NCI-H524 treated with DMSO at 0.1 percent for 48 hours (cell line): Measurements from ENCODE around the gene FLAD1.

Source experiments
- DNase-seq: peaks from one replicate; lab custom pipeline; 2025; lab: John Stamatoyannopoulos, UW

The FLAD1 gene

DNA sequence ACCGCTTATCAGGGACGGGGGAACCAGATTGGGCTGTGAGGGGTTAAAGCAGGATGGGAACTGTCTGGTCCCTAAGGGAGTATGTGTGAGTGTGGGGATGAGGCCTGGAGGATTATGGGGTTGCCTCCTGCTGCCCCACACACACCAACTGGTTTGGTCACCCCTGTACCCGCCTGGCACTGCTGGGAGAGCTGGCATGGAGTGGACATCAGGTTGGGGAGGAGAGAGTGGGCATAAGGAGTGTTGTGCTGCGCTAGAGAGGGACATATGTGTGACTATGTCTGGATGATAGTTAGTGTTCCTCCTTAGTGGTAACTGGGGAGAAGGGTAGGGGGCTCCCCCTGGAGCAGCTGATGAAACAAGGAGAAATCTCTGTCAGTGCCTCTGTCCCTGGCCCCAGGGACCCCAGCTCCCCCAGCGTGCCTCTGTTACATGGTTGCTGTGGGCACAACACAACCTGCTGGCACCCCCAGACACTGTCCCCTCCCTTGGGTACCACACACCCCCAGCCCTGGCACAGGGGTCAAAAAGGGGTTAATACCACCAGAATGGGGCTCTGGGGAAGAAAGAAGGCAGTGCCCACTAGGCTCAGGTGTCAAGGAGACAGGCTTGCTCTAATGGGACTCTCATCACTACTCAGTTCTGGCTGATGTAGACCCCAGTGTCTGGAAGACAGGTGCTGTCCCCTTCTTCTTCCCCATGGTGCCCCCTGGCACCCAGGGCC is 21.4 kb downstream of the FLAD1 start:
- DNase-seq = no peak

DNA sequence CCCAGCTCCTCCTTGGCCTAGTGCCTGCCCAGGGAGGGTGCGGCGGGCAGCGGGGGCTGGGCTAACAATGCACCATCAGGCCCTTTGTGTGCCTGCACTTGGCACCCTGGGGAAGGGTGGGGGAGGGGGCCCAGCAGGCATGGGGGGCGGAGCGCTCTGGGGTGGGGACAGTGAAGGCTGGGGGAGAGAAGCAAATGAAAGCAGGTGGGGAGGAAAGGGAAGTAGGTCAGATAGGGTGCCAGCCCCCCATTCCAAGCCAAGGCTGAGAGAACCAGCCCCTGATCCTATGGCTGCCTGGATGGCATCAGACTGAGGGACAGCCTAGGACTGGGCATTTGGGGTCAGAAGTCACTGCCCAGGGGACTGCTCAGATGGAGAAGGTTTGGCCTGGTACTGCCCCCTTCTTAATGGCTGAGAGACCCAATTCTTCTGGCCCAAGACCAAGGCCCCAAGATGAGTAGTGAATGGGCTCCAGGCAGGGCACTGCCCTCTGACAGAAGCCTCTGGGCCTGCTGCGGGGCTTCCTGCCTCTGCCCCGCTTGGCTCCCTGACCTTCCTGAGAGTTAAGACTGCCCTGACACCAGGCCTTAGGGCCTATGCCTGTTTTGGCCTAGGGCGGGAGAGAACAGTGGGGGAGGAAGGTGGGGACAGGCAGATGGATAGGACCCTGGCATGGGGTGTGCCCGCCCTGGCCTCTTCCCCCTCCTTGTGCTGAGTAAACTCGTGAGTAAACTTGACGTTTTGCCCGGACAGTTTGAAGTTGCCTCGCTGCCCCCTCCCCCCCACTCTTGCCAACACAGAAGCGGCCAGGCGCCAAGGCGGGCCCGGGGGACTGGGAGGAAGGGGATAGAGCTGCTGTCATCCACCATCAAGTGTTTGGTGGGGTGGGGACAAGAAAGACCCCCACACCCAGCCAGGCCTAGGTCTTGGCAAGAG is 22.2 kb downstream of the FLAD1 start:
- no peak for DNase-seq

DNA sequence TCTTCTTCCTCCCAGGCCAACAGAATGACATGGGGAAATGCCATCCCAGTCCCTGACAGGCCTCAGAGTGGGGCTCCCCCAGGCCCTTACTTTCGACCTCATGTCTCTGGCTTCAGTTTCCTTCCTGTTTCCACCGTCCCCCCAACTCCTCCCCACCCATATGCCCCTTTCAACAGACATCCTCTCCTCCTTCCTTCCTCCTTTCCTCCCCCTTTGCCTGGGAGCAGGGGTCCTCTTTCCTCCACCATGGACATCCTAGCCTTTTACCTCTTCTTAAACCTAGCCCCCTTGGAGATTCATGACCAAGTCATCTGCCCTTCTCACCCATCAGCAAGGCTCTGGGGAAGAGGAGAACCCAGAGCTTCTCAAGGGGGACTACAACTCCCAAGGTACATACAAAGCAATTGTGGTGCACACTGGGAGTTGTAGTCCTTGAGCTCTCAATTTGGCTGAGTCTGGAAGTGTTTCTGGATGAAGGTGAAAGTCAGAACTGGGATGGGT is 23.5 kb downstream of the FLAD1 start:
- DNase-seq = no peak

DNA sequence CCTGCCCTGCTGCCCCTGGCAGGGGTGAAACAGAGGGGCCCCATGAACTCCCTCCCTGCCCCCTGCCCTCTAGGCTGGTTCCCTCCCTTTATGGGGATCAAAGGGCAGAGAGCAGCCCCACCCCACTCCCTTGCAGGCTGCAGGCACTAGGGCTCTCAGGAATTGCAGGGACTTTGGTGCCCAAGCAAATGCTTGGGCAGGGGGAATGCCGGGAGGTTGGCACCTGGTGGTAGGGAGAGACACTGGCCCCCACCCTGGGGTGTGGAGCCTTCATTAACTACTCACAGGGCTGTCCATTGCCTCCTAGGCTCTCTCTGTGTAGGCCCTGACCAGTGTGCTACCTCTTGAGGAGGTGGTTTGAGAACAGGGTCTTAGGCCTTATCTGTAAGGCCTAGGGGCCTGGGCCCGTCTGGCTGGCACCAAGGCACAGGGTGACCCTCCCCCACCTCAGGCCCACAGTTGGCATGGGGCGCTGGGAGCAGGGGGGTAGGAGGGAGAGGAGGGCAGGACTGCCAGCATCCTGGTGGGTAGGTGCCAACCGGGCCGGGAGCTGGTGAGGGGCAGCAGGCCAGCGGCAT is 24.2 kb downstream of the FLAD1 start:
- DNase-seq = no peak

DNA sequence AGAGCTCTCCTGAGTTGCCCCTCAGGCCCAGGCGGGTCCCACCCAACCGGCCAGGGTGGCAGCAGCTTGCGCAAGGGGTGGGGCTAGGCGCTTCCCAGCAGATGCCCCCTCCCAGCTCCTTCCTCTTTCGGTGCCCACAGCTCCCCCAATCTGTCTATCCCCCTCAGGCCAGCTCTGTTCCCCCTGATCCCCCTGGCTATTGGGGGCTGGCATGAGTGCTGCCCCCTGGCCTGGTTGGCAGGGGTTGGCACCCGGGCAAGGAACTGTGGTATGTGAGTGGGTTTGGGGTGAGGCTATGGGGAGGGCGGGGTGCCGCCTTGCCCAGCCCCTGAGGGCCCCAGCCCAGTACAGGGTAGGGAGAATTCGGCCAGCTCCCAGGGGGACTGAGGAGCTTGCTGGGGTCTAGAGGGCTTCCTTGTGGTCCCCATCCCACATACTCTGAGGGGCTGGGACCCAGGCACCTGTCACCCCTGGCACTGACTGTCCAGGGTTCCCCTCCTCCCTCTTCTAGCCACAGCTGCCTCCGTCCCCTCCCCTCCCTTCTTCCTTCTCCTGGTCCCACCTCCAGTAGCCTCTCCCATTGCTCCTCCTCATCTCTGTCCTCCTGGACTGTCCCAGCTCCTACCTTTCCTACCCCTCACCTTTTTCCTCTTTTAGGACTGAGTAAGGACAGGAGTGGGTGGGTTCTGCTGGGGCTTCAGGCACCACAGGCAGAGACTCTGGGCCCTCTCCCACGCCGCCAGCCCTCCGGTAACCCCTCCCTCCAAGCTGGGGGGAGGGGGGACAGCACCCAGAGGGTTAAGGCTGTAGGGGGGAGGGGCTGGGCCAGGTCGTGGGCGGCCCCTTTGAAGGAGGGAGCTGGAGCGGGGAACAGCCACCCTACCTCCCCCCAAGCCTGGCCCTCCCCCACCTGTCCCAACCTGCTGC is 25.1 kb downstream of the FLAD1 start:
- DNase-seq = no peak

DNA sequence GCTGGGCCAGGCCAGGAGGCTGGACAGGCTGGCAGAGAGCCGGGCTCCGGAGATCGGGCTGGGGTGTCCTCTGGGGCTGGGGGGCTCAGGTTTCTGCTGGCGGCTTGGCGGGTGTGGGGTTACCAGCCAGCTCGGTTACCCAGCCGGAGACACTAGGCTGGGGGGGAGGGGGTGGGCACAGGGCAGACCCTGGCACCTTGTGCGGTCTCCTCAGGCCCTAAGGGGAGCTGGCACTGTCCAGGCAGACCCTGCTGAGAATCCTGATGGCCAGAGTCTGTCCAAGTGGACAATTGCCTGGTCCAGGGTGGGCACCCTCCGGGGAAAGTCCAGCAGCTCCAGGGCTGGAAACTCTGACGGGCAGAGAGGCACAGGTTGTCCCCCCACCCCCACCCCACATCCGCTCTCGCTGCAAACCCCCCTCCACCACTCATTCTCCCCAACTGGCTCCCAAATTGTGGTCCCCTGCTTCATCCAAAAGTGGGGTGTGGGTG is 26.1 kb downstream of the FLAD1 start:
- DNase-seq = no peak

DNA sequence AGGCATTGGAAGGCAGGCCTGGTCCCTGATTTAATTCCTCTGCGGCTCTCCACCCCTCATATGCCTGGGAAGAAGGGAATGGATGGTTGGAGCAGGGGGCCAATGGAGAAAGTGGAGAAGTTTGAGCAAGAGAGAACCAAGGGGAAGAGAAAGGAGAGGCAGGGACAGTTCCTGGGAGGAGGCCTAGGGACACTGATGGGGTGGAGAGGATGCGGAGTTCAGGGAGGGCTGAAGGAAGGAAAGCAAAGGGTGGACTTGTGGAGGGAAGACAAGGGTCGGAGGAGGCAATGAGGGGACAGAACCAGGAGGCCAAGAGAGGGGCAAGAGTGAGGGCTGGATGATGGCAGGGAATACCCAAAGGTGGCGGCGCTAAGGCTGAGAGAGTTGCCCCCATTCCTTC is 26.6 kb downstream of the FLAD1 start:
- no peak for DNase-seq

DNA sequence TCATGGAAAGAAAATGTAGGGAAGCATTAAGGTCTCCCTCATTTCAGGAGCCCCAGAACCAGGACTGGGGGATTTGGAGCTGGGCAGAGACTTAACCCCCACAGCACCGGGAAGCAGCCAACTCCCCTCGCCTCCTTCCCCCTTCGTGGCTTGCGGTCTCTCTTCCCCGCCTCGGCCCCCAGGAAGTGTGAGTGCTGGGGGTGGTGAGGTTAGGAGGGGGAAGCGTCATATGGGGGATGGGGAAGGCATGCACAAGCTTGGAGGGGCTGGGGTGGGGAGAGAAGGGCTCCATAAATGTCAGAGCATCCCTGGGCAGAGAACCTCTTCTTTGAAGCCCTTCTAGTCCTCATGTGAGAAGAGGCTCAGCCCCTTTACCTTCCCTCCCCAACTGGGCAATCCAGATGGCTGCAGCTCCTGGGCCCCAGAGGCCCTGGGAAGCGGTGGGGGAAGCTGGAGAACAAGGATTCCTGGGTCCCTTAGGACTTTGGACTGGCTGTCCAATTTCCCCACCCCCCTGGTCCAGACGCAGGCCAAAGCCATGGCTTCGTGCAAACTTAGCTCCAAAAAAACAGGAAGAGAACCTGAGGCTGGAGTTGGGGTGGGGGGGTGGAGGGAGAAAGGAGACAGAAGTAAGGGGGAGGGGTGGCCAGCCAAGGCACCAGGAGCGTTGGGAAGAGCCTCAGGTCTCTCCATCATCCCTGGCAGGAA is 27.2 kb downstream of the FLAD1 start:
- DNase-seq = no peak

DNA sequence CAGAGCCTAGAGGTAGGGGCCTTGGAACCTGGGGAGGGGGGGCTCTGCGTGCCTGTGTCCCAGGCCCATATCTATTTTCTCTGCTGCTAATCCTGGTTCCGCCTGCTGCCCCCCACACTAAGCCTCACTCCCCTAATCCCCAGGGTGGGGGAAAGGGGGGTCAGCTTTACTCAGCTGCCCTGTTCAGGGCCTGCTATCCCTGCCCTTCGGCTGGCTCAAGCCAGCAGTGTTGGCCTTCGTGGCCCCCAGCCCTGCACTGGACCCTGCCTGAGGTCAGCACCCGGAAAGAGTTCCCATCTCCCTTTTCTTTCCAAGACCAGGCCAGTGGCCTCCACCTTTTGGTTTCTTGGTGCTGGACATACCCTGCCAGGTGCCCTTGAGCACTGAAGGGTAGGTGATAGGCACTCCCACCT is 27.9 kb downstream of the FLAD1 start:
- DNase-seq = no peak

DNA sequence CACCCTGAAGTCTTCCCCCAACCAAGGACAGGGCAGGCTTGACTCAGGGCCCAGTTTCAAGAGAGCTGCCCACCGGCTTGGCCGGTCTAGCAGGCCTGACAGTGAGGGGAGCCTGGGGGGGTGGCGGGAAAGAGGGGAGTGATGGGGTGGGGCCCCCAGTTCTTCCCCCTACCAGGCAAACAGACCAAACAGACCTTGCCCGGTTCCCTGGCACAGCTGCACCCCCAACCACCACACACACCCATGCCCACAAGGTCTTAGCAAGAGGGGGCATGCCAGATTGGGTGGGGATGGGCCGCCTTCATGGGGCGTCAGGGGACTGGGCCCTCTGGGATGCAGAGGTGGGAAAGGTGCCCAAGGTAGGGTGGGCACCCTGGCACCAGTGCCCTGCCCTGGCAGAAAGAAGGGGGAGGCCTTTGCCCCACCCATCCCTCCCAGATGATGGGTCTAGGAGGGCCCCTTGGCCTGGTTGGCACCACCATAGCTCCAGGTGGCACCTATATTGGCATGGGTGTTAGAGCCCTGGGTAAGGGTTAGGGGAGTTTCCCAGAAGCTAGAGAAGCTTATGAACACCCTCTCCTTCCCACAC is 28.4 kb downstream of the FLAD1 start:
- DNase-seq = no peak

DNA sequence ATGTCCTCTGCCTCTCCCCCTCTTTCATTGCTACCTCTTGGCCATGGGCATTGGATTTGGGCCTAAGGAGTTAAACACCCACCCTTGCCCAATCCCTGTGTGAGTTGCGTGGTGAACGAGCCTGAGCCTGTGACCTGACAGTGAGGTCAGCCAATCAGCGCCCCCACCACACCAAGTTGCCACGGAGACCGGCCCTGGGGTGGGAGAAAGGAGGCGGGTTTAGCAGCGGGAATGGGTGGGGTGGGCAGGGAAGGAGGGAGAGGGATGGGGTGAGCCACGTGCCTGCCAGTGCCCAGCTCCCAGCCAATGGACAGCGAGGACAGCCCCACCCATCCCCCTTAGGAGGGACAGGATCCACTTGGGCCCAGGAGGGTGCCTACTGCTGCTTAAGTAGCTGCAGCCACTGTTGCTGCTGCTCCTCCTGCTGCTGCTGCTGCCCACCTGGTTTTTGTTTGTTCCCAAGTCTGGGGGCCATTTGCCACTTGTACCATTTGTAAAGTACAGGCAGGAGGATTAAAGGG is 28.9 kb downstream of the FLAD1 start:
- DNase-seq = peak; percentile 91

DNA sequence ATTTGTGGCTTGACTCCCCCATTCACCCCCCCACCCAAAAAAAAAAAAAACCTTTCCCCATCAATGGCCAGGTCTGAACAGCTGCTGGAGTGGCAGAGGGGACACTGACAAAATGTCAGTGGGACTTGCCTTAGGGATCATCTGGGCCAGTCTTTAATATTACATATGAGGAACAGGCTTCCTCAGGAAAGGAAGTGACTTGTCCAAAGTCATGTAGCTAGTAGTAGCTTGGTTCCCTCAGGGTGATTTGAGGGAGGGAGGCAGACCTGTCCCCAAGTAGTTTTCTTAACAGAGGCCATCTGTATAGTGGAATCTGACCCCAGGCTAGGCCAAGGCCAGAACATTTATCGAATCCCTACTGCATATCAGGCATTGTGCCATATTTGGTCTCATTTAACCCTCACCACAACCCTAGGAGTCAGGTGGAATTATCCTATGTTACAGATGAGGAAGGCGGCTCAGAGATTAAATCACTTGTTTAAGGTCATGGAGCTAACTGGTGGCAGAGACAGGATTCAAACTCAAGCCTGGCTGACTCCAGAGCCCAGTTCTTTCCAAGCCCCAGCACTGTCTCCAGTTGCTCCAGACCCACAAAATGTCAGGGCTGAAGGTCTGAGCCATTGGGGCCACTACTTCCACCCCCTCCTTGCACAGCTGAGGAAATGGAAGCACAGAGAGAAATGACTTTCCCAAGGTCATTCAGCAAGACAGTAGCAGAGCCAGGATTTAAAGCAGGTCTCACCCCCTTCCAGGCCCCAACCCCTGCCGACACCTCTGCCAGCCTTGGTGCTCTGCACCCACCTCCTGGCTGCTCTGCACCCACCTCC is 29.8 kb downstream of the FLAD1 start:
- DNase-seq = no peak

DNA sequence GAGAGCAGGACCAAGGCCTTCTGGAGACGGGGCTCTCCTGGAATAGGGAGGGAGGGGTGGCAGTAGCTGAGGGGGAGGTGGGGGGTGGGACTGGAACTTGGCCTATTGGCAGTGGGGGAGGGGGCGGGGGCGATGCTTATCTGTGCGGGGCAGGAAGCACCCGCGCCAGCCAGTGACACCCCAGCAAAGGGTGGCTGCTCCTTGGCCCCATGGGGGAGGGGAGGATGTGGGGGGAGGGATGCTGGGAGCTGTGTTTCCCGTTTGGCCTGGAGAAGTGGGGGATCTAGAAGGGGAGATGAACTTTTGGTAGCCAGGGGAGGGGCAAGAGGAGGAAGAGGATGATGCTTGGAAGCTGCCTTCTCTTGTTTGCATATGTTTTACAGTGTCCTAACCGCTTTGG is 30.5 kb downstream of the FLAD1 start:
- DNase-seq = no peak

DNA sequence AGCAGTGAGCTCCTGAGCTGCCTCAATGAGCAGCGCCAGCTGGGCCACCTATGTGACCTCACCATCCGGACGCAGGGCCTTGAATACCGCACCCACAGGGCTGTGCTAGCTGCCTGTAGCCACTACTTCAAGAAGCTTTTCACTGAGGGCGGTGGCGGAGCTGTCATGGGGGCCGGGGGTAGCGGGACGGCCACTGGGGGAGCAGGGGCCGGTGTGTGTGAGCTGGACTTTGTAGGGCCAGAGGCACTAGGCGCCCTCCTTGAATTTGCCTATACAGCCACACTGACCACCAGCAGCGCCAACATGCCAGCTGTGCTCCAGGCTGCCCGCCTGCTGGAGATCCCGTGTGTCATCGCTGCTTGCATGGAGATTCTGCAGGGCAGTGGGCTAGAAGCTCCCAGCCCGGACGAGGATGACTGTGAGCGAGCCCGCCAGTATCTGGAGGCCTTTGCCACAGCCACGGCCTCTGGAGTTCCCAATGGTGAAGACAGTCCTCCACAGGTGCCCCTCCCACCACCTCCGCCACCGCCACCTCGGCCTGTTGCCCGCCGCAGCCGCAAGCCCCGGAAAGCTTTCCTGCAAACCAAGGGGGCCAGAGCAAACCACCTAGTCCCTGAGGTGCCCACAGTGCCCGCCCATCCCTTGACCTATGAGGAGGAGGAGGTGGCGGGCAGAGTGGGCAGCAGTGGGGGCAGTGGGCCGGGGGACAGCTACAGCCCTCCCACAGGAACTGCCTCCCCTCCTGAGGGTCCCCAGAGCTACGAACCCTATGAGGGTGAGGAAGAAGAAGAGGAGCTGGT is 31.8 kb downstream of the FLAD1 start:
- DNase-seq = no peak

DNA sequence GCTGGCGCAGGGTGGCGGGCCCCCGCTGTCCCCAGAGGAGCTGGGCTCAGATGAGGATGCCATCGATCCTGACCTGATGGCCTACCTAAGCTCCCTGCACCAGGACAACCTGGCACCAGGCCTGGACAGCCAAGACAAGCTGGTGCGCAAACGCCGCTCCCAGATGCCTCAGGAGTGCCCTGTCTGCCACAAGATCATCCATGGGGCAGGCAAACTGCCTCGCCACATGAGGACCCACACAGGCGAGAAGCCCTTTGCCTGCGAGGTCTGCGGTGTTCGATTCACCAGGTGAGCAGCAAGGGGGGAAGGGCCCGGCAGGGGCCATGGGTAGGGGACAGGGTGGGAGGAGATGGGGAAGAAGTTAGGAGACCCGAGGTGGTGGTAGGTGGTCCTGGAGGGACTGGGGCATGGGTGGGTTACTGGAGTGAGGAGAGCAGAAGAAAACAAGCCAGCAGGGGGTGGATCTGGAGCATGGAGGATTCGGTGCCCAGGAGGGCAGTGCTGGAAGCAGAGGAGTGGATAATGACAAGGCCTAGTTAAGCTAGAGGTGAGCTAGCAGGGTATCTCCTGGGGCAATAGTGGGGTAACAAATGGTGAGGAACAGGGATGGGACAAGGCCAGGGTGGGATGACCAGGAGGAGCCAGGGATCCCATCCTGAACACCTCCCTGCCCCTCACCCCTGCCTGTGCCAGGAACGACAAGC is 32.5 kb downstream of the FLAD1 start:
- DNase-seq = no peak

DNA sequence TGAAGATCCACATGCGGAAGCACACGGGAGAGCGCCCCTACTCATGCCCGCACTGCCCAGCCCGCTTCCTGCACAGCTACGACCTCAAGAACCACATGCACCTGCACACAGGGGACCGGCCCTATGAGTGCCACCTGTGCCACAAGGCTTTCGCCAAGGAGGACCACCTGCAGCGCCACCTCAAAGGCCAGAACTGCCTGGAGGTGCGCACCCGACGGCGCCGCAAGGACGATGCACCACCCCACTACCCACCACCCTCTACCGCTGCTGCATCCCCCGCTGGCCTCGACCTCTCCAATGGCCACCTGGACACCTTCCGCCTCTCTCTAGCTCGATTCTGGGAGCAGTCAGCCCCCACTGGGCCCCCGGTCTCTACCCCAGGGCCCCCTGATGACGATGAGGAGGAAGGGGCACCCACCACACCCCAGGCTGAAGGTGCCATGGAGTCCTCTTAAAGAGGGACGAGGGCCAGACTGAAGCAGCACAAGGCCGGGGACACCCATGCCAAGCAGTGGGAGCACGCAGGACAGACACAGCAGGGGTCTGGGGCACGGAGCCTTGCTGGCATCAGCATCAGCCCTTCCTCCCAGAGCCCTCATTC is 33.2 kb downstream of the FLAD1 start:
- no peak for DNase-seq
